H9 (cell line): Measurements from ENCODE around the gene TPRN. TPM values are rescaled to one million over a fixed set of nuclear protein-coding genes. Genes with fewer than 3 reads are reported as not detected.

ENCODE experiments used
- DNase-seq: peaks from one replicate; pipeline ENCODE4 v3.0.0-alpha.2; 2017
- H2AFZ ChIP-seq: one replicate; pipeline ENCODE4 v1.6.1; 2013; ENCODE audit warnings: mild to moderate bottlenecking, low read length, control low read depth, moderate library complexity
- H2AK5ac ChIP-seq: 2 replicates; pipeline ENCODE4 v1.6.1; 2013; ENCODE audit warnings: low read length, control low read depth, mixed read lengths; ENCODE audit not compliant: insufficient read length
- H2BK120ac ChIP-seq: one replicate; pipeline ENCODE4 v1.6.1; 2013; ENCODE audit warnings: low read depth, mild to moderate bottlenecking, low read length, control low read depth, inconsistent platforms; ENCODE audit not compliant: poor library complexity, severe bottlenecking
- H2BK12ac ChIP-seq: 2 replicates; pipeline ENCODE4 v1.6.1; 2013; ENCODE audit warnings: low read length, control low read depth, mixed read lengths, low read depth; ENCODE audit not compliant: insufficient read length
- H2BK15ac ChIP-seq: 2 replicates; pipeline ENCODE4 v1.6.1; 2013; ENCODE audit warnings: low read depth, low read length, control low read depth
- H2BK20ac ChIP-seq: one replicate; pipeline ENCODE4 v1.6.1; 2013; ENCODE audit warnings: low read depth, mild to moderate bottlenecking, low read length, control low read depth, inconsistent platforms; ENCODE audit not compliant: poor library complexity, severe bottlenecking
- H2BK5ac ChIP-seq: 2 replicates; pipeline ENCODE4 v1.6.1; 2013; ENCODE audit warnings: low read length, control low read depth, mixed read lengths; ENCODE audit not compliant: insufficient read length
- H3K14ac ChIP-seq: 2 replicates; pipeline ENCODE4 v1.6.1; 2013; ENCODE audit warnings: low read length, control low read depth; ENCODE audit not compliant: insufficient read depth
- H3K18ac ChIP-seq: 2 replicates; pipeline ENCODE4 v1.6.1; 2013; ENCODE audit warnings: low read depth, mild to moderate bottlenecking, mixed read lengths, low read length, control low read depth; ENCODE audit not compliant: insufficient read length
- H3K23ac ChIP-seq: 2 replicates; pipeline ENCODE4 v1.6.1; 2013; ENCODE audit warnings: low read length, control low read depth, mixed read lengths, low read depth; ENCODE audit not compliant: insufficient read length
- H3K23me2 ChIP-seq: 2 replicates; pipeline ENCODE4 v1.6.1; 2013; ENCODE audit warnings: low read depth, mild to moderate bottlenecking, mixed read lengths, low read length, control low read depth; ENCODE audit not compliant: insufficient read length, poor library complexity, severe bottlenecking
- H3K27ac ChIP-seq: 2 replicates; pipeline ENCODE4 v1.5.1; 2013; ENCODE audit warnings: low read length, control low read depth, mixed read lengths, low read depth; ENCODE audit not compliant: insufficient read length
- H3K27me3 ChIP-seq: 2 replicates; pipeline ENCODE4 v1.6.1; 2013; ENCODE audit warnings: low read length, control low read depth, inconsistent platforms; ENCODE audit not compliant: insufficient read depth
- H3K4ac ChIP-seq: 2 replicates; pipeline ENCODE4 v1.6.1; 2013; ENCODE audit warnings: low read depth, mild to moderate bottlenecking, control low read depth, inconsistent platforms, low read length, moderate library complexity
- H3K4me1 ChIP-seq: 2 replicates; pipeline ENCODE4 v1.6.1; 2013; ENCODE audit warnings: low read length, control low read depth, inconsistent platforms; ENCODE audit not compliant: insufficient read depth
- H3K4me2 ChIP-seq: 2 replicates; pipeline ENCODE4 v1.6.1; 2013; ENCODE audit warnings: low read length, control low read depth, mixed read lengths; ENCODE audit not compliant: insufficient read length, insufficient read depth
- H3K56ac ChIP-seq: 2 replicates; pipeline ENCODE4 v1.6.1; 2013; ENCODE audit warnings: low read depth, mild to moderate bottlenecking, mixed read lengths, low read length, control low read depth; ENCODE audit not compliant: insufficient read length
- H3K79me1 ChIP-seq: 2 replicates; pipeline ENCODE4 v1.6.1; 2013; ENCODE audit warnings: low read depth, mild to moderate bottlenecking, moderate library complexity, low read length, control low read depth, inconsistent platforms; ENCODE audit not compliant: insufficient read depth, poor library complexity, severe bottlenecking
- H3K79me2 ChIP-seq: 2 replicates; pipeline ENCODE4 v1.6.1; 2013; ENCODE audit warnings: low read length, control low read depth, inconsistent platforms; ENCODE audit not compliant: insufficient read depth
- H3K9ac ChIP-seq: 2 replicates; pipeline ENCODE4 v1.6.1; 2013; ENCODE audit warnings: low read length, control low read depth, mixed read lengths; ENCODE audit not compliant: insufficient read length; ENCODE audit errors: extremely low read depth
- H3K9me3 ChIP-seq: one replicate; pipeline ENCODE4 v1.6.1; 2013; ENCODE audit warnings: low read depth, low read length, inconsistent platforms; ENCODE audit not compliant: control insufficient read depth
- H3T11ph ChIP-seq: one replicate; pipeline ENCODE4 v1.6.1; 2013; ENCODE audit warnings: mild to moderate bottlenecking, low read length, control low read depth, inconsistent platforms
- H4K20me1 ChIP-seq: one replicate; pipeline ENCODE4 v1.6.1; 2013; ENCODE audit not compliant: control insufficient read depth, insufficient read length, insufficient read depth
- H4K5ac ChIP-seq: 2 replicates; pipeline ENCODE4 v1.6.1; 2013; ENCODE audit warnings: low read depth, mild to moderate bottlenecking, mixed read lengths, low read length, control low read depth; ENCODE audit not compliant: insufficient read length
- H4K8ac ChIP-seq: replicated peaks from 2 replicates; pipeline ENCODE4 v1.6.1; 2013; ENCODE audit warnings: low read length, control low read depth, mixed read lengths, low read depth; ENCODE audit not compliant: insufficient read length
- H4K91ac ChIP-seq: 2 replicates; pipeline ENCODE4 v1.6.1; 2013; ENCODE audit warnings: low read depth, mild to moderate bottlenecking, moderate library complexity, mixed read lengths, low read length, control low read depth; ENCODE audit not compliant: insufficient read length
- H3K27ac Mint-ChIP-seq, 3 experiments: 2 replicates in 2 of 3; 3 replicates in 1 of 3; pipeline ENCODE4 v1.8.0; 2020 to 2021; ENCODE audit warnings: mixed read lengths in 3 of 3, mild to moderate bottlenecking in 1 of 3, moderate library complexity in 1 of 3
- H3K27me3 Mint-ChIP-seq: 2 replicates; pipeline ENCODE4 v1.8.0; 2021; ENCODE audit warnings: low read depth, mild to moderate bottlenecking, moderate library complexity, mixed read lengths
- H3K36me3 Mint-ChIP-seq, 3 experiments: 2 replicates in 2 of 3; 3 replicates in 1 of 3; pipeline ENCODE4 v1.8.0; 2020 to 2021; ENCODE audit warnings: low read depth in 3 of 3, mixed read lengths in 3 of 3; ENCODE audit not compliant: insufficient read depth in 1 of 3
- H3K4me1 Mint-ChIP-seq, 2 experiments: 2 replicates each; pipeline ENCODE4 v1.8.0; 2020; ENCODE audit warnings: mixed read lengths in 2 of 2
- H3K4me3 Mint-ChIP-seq, 2 experiments: 2 replicates in 1 of 2; 3 replicates in 1 of 2; pipeline ENCODE4 v1.8.0; 2020 to 2021; ENCODE audit warnings: mild to moderate bottlenecking in 2 of 2, mixed read lengths in 2 of 2, moderate library complexity in 1 of 2
- H3K9me3 Mint-ChIP-seq, 2 experiments: 2 replicates in 1 of 2; 3 replicates in 1 of 2; pipeline ENCODE4 v1.8.0; 2020; ENCODE audit warnings: mild to moderate bottlenecking in 2 of 2, mixed read lengths in 2 of 2, moderate library complexity in 1 of 2
- WGBS: extraction: QIAGEN DNeasy Blood & Tissue Kit; methylation state at CpG from one replicate; pipeline ENCODE4 v1.1.7; 2013; ENCODE audit warnings: missing lambda C conversion rate, low lambda C conversion rate, mixed read lengths; ENCODE audit not compliant: insufficient read length; ENCODE audit errors: extremely low coverage; 5-methylcytosine and 5-hydroxymethylcytosine counted together
- total RNA-seq: library from RNA; stranded (reverse); gene quantifications from 2 replicates; pipeline ENCODE4 v1.2.1, GENCODE V29; 2021
- TF ChIP-seq, protein P1 (sequence below): fragments of 200-600 bp; sonication (generic); conservative IDR thresholded peaks from 3 replicates; pipeline ENCODE4 v1.8.0; 2021; ENCODE audit warnings: antibody characterized with exemption, mild to moderate bottlenecking

The TPRN gene
- total RNA-seq, 1 experiment from 2014 or later: 30.7 TPM

DNA sequence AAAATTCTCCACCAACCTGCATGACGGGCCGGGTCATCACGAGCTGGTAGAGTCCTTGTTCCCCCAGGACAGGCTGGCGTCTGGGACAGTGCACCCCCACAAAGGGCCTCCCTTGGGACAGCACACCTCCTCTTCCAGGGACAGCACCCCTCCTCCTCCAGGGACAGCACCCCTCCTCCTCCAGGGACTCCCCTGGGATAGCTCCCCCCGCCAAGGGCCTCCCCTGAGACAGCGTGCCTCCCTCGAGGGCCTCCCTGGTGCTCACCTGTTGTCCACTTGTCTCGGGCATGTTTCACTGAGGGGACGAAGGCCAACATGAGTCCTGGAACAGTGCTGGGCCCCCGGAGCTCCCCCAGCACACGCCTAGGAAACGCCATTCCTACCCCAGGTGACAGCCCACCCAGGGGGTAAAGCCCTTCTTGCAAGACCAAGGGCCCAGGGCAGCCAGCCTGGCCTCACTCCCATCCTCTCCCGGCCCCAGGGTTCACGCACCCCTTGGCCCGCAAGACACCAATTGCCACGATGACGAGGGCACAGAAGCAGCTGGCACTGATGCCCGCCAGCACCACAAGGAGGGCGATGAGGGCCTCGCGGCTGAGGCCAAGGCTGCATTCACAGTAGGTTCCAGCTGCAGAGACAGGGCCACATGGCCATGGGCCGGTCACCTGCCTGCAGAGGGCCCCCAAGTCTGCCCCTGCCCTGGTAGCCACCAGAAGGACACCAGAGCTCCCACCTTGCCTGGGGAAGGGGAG lies 29.2 kb downstream of the TPRN start:
- Histone ChIP-seq H4K20me1 (no peaks in the 10 kb centered on the region), H2AFZ (no peak overlapping the region), H4K91ac (no peak overlapping the region), H2BK5ac (no peak overlapping the region), H2BK20ac (no peak overlapping the region), H4K8ac (no peak overlapping the region), H2BK15ac (no peak overlapping the region), H3K4me2 (no peak overlapping the region), H3K9me3 (no peaks in the 10 kb centered on the region), H2BK120ac (no peak overlapping the region), H3T11ph (no peak overlapping the region), H3K4me1 (no peaks in the 10 kb centered on the region), H3K56ac (no peak overlapping the region), H2BK12ac (no peak overlapping the region), H3K79me2 (no peaks in the 10 kb centered on the region), H3K23me2 (peaks cover 4% of the 10 kb centered on the region), H3K14ac (no peak overlapping the region; the same call in 1 of the 2 replicates), H4K5ac (no peak overlapping the region), H3K18ac (no peak overlapping the region), H2AK5ac (no peak overlapping the region), H3K27ac (no peak overlapping the region), H3K4ac (no peak overlapping the region), H3K27me3 (peaks cover 31% of the 10 kb centered on the region; the same call in 1 of the 2 replicates), H3K79me1 (no peaks in the 10 kb centered on the region), H3K23ac (no peak overlapping the region), H3K9ac (no peak overlapping the region)
- WGBS: no CpG with 5 or more reads among the region's 22 CpGs
- TF ChIP-seq, protein P1, sequence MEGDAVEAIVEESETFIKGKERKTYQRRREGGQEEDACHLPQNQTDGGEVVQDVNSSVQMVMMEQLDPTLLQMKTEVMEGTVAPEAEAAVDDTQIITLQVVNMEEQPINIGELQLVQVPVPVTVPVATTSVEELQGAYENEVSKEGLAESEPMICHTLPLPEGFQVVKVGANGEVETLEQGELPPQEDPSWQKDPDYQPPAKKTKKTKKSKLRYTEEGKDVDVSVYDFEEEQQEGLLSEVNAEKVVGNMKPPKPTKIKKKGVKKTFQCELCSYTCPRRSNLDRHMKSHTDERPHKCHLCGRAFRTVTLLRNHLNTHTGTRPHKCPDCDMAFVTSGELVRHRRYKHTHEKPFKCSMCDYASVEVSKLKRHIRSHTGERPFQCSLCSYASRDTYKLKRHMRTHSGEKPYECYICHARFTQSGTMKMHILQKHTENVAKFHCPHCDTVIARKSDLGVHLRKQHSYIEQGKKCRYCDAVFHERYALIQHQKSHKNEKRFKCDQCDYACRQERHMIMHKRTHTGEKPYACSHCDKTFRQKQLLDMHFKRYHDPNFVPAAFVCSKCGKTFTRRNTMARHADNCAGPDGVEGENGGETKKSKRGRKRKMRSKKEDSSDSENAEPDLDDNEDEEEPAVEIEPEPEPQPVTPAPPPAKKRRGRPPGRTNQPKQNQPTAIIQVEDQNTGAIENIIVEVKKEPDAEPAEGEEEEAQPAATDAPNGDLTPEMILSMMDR: no peak
- Mint-ChIP-seq H3K4me1 (peaks cover 3 to 12% of the 10 kb centered on the region in 2 experiments), H3K27me3 (peaks cover 84% of the 10 kb centered on the region), H3K9me3 (no peaks in the 10 kb centered on the region), H3K4me3 (no peak overlapping the region), H3K36me3 (no peaks in the 10 kb centered on the region), H3K27ac (no peak overlapping the region; a peak in 1 of 7 replicates)
- no peak for DNase-seq
